ENCODE data around the gene NBEAL1.

DNA sequence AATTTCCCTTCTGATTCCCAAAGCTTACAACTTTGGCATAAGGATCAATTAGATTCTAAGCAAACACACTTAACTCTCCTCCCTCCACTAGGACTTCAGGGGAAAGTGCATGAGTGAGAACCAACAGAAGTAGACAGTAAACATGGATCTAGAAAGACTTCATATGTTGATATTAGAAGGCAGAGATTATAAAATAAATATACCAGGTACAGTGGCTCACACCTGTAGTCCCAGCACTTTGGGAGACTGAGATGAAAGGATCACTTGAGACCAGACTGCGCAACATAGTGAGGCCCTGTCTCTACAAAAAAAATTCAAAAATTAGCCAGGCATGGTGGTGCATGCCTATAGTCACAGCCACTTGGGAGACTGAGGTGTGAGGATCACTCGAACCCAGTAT lies 15.9 kb downstream of the NBEAL1 start:
- TF ChIP-seq, protein P1, sequence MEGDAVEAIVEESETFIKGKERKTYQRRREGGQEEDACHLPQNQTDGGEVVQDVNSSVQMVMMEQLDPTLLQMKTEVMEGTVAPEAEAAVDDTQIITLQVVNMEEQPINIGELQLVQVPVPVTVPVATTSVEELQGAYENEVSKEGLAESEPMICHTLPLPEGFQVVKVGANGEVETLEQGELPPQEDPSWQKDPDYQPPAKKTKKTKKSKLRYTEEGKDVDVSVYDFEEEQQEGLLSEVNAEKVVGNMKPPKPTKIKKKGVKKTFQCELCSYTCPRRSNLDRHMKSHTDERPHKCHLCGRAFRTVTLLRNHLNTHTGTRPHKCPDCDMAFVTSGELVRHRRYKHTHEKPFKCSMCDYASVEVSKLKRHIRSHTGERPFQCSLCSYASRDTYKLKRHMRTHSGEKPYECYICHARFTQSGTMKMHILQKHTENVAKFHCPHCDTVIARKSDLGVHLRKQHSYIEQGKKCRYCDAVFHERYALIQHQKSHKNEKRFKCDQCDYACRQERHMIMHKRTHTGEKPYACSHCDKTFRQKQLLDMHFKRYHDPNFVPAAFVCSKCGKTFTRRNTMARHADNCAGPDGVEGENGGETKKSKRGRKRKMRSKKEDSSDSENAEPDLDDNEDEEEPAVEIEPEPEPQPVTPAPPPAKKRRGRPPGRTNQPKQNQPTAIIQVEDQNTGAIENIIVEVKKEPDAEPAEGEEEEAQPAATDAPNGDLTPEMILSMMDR (IDR thresholded peaks at IDR 0.05; ENCODE audit: borderline replicate concordance, extremely low read depth, low read length, poor library complexity, severe bottlenecking): no peak
- TF ChIP-seq EZH2 (IDR thresholded peaks at IDR 0.05; ENCODE audit: borderline replicate concordance, low read depth, low read length, severe bottlenecking): no peak
